HG03457 (cell line): Measurements from ENCODE around the gene CYP4A11.
"Not testable (repeated sequence)": the region's sequence is repeated elsewhere in the genome, so short reads cannot be mapped to it uniquely, and the experiment has no call there.

Experiments used
- ATAC-seq: cut with Tn5 transposase; IDR thresholded peaks from one replicate; pipeline ENCODE4 v1.9.1; 2021; ENCODE audit warnings: moderate number of reproducible peaks; ENCODE audit not compliant: unreplicated experiment

Gene CYP4A11

DNA sequence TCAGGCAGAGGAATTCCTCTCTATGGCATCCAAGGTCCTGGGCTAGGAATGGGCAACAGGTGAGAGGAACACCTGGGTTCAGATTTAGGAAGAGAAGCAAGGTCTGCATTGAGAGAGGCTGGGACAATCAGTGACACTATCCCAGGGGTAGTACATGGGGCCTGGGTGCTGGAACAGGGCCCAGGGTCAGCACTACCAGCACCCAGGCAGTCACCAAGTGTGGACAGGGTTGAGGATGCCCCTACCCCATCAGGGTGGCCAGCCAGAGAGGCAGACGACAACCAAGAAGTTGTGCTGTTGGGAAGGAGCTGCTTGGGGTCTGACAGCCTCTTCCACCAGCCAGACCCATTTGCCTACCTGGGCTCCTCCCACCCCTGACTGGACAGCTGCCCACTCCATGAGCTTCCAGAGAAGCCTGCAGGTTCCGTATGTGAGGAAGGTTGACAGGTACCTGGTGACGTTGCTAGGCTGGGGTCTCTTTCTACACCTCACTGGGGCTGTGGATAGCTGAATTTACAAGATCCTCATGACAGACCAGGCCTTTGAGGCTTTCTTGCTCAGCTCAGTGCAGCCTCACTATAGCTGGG lies 13.9 kb downstream of the CYP4A11 start:
- no peak for ATAC-seq

DNA sequence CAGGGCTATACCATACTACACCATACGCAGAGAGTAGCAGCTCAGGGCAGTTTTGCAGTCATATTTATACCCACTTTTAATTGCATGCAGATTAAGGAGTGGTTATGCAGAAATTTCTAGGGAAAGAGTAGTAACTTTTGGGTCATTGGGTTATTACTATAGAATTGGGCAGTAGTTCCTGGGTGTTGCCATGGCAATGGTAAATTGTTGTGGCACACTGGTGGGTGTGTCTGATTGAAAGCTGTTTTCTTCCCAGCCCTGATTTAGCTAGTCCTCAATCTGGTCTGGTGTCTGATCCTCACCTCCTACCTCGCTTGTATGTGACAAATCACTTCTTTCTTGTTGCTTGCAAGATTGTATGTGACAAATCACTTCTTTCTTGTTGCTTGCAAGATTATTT lies 30.5 kb downstream of the CYP4A11 start:
- no peak for ATAC-seq

- ATAC-seq = no peak
Measured at GRCh38 chr1:46903481-46903880, 37.8 kb downstream of the CYP4A11 start.

DNA sequence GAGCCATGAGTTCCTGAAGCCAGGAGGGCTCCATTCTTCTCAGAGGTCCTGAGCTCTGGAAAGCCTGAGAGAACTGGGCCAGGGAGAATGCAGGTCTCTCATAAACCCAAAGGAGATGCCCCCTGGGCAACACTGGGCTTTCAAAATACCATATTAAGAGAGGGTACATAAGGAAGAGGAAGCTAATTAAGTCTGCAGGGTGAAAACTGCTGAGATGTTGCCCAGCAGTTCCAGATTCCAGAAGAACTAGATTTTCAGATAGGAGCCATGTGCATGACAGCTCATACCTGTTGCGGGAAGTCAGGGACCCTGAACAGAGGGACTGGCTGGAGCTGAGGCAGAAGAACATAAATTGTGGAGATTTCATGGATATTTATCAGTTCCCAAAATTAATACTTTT lies 40.9 kb downstream of the CYP4A11 start:
- no peak for ATAC-seq

DNA sequence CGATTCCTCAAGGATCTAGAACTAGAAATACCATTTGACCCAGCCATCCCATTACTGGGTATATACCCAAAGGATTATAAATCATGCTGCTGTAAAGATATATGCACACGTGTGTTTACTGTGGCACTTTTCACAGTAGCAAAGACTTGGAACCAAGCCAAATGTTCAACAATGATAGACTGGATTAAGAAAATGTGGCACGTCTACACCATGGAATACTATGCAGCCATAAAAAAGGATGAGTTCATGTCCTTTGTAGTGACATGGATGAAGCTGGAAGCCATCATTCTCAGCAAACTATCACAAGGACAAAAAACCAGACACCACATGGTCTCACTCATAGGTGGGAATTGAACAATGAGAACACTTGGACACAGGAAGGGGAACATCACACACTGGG lies 59.6 kb downstream of the CYP4A11 start:
- not testable (repeated sequence) for ATAC-seq
